AML-193 (cell line): ENCODE results near the gene ZPBP2.
A peak's percentile ranks its signal among the peaks of the same experiment; 100 is the strongest.

Source experiments
- DNase-seq, 2 experiments: peaks; one replicate each; lab custom pipeline; 2025; lab: John Stamatoyannopoulos, UW

ZPBP2 gene

GRCh38 chr17:39913989-39914388 is 46.0 kb downstream of the ZPBP2 start:
- DNase-seq: no peak

GRCh38 chr17:39915559-39915958 is 47.6 kb downstream of the ZPBP2 start:
- DNase-seq: no peak

GRCh38 chr17:39916918-39917317 is 48.9 kb downstream of the ZPBP2 start:
- DNase-seq: no peak

- DNase-seq: no peak
Measured at GRCh38 chr17:39919087-39919683, 51.2 kb downstream of the ZPBP2 start.

GRCh38 chr17:39920218-39921210 is 52.5 kb downstream of the ZPBP2 start:
- DNase-seq: no peak

GRCh38 chr17:39921323-39921722 is 53.3 kb downstream of the ZPBP2 start:
- DNase-seq: no peak

- no peak for DNase-seq
Measured at GRCh38 chr17:39922006-39922405, 54.0 kb downstream of the ZPBP2 start.

- DNase-seq: no peak
Measured at GRCh38 chr17:39923230-39923629, 55.2 kb downstream of the ZPBP2 start.

GRCh38 chr17:39923836-39924690 is 56.1 kb downstream of the ZPBP2 start:
- no peak for DNase-seq

- DNase-seq: no peak
Measured at GRCh38 chr17:39924691-39925055, 56.7 kb downstream of the ZPBP2 start.

GRCh38 chr17:39925282-39926134 is 57.5 kb downstream of the ZPBP2 start:
- no peak for DNase-seq

GRCh38 chr17:39926135-39926587 is 58.2 kb downstream of the ZPBP2 start:
- no peak for DNase-seq

GRCh38 chr17:39926588-39927100 is 58.6 kb downstream of the ZPBP2 start:
- DNase-seq: peak; percentile 45 to 59
